C4-2B (cell line): ENCODE measurements around the gene SALL4.

Experiments
- CTCF ChIP-seq: fragments of 450-650 bp; conservative IDR thresholded peaks from 2 replicates; pipeline ENCODE4 v1.5.1; 2017; ENCODE audit warnings: mild to moderate bottlenecking
- ZFX ChIP-seq: fragments of 450-650 bp; IDR thresholded peaks from 2 replicates; pipeline ENCODE4 v1.6.1; 2017

GRCh38 chr20:51818479-51819008 is 16.2 kb upstream of the SALL4 start:
- TF ChIP-seq CTCF (no peak), ZFX (no peak)
